ENCODE measurements around the gene AACS. TPM values are rescaled to one million over a fixed set of nuclear protein-coding genes. Genes with fewer than 3 reads are reported as not detected.

Gene AACS
- total and polyA plus RNA-seq, 9 donors = 22.3 to 36.6 (median 26.6) TPM

- DNase-seq = no peak
- no peaks in the 10 kb centered on the region for H3K9me3 ChIP-seq (replicated peaks; ENCODE audit: control insufficient read depth, low read depth, low read length)
- 96% methylated on average over 35 of the region's 40 CpGs for WGBS (ENCODE audit: insufficient coverage)
- no peaks in the 10 kb centered on the region for H3K4me1 ChIP-seq (ENCODE audit: control insufficient read depth, insufficient read depth, low read length)
- H3K4me3 ChIP-seq (ENCODE audit: low read length) = no peak overlapping the region
- H3K27ac ChIP-seq (ENCODE audit: low read length) = no peak overlapping the region
- H3K27me3 ChIP-seq (ENCODE audit: control insufficient read depth, insufficient read depth, low read length) = no peaks in the 10 kb centered on the region
- peaks cover 49% of the 10 kb centered on the region for H3K36me3 ChIP-seq (ENCODE audit: control insufficient read depth, insufficient read depth, low read length)
These were observed 49.3 kb downstream of the AACS start for GRCh38 chr12:125114365-125115141.

GRCh38 chr12:125120566-125120965 is 55.3 kb downstream of the AACS start:
- Histone ChIP-seq H3K4me1 (ENCODE audit: control insufficient read depth, insufficient read depth, low read length) (no peaks in the 10 kb centered on the region), H3K36me3 (ENCODE audit: control insufficient read depth, insufficient read depth, low read length) (peaks cover 43% of the 10 kb centered on the region), H3K9me3 (replicated peaks; ENCODE audit: control insufficient read depth, low read depth, low read length) (no peaks in the 10 kb centered on the region), H3K27ac (ENCODE audit: low read length) (no peak overlapping the region), H3K4me3 (ENCODE audit: low read length) (no peak overlapping the region), H3K27me3 (ENCODE audit: control insufficient read depth, insufficient read depth, low read length) (no peaks in the 10 kb centered on the region)
- DNase-seq = no peak
- 74% methylated on average over 12 of the region's 12 CpGs for WGBS (ENCODE audit: insufficient coverage)

- no peaks in the 10 kb centered on the region for H3K9me3 ChIP-seq (replicated peaks; ENCODE audit: control insufficient read depth, low read depth, low read length)
- 95% methylated on average over 9 of the region's 14 CpGs for WGBS (ENCODE audit: insufficient coverage)
- no peaks in the 10 kb centered on the region for H3K4me1 ChIP-seq (ENCODE audit: control insufficient read depth, insufficient read depth, low read length)
- H3K4me3 ChIP-seq (ENCODE audit: low read length) = no peak overlapping the region
- H3K27me3 ChIP-seq (ENCODE audit: control insufficient read depth, insufficient read depth, low read length) = no peaks in the 10 kb centered on the region
- H3K27ac ChIP-seq (ENCODE audit: low read length) = no peak overlapping the region
- DNase-seq = no peak
- peaks cover 39% of the 10 kb centered on the region for H3K36me3 ChIP-seq (ENCODE audit: control insufficient read depth, insufficient read depth, low read length)
These were observed 55.9 kb downstream of the AACS start for GRCh38 chr12:125121106-125121505.

- Histone ChIP-seq H3K4me1 (ENCODE audit: control insufficient read depth, insufficient read depth, low read length) (no peaks in the 10 kb centered on the region), H3K27me3 (ENCODE audit: control insufficient read depth, insufficient read depth, low read length) (no peaks in the 10 kb centered on the region), H3K4me3 (ENCODE audit: low read length) (no peak overlapping the region), H3K36me3 (ENCODE audit: control insufficient read depth, insufficient read depth, low read length) (peaks cover 37% of the 10 kb centered on the region), H3K9me3 (replicated peaks; ENCODE audit: control insufficient read depth, low read depth, low read length) (no peaks in the 10 kb centered on the region), H3K27ac (ENCODE audit: low read length) (no peak overlapping the region)
- DNase-seq = no peak
- 92% methylated on average over 12 of the region's 14 CpGs for WGBS (ENCODE audit: insufficient coverage)
These were observed 57.4 kb downstream of the AACS start for GRCh38 chr12:125122668-125123067.

GRCh38 chr12:125124320-125124966 is 59.2 kb downstream of the AACS start:
- DNase-seq = no peak
- Histone ChIP-seq H3K27me3 (ENCODE audit: control insufficient read depth, insufficient read depth, low read length) (no peaks in the 10 kb centered on the region), H3K4me3 (ENCODE audit: low read length) (no peak overlapping the region), H3K4me1 (ENCODE audit: control insufficient read depth, insufficient read depth, low read length) (peaks cover 8% of the 10 kb centered on the region), H3K36me3 (ENCODE audit: control insufficient read depth, insufficient read depth, low read length) (peaks cover 25% of the 10 kb centered on the region), H3K27ac (ENCODE audit: low read length) (no peak overlapping the region), H3K9me3 (replicated peaks; ENCODE audit: control insufficient read depth, low read depth, low read length) (no peaks in the 10 kb centered on the region)
- WGBS (ENCODE audit: insufficient coverage) = 71% methylated on average over 2 of the region's 11 CpGs

GRCh38 chr12:125125271-125125670 is 60.0 kb downstream of the AACS start:
- Histone ChIP-seq H3K27me3 (ENCODE audit: control insufficient read depth, insufficient read depth, low read length) (no peaks in the 10 kb centered on the region), H3K27ac (ENCODE audit: low read length) (no peak overlapping the region), H3K4me1 (ENCODE audit: control insufficient read depth, insufficient read depth, low read length) (peaks cover 9% of the 10 kb centered on the region), H3K36me3 (ENCODE audit: control insufficient read depth, insufficient read depth, low read length) (peaks cover 24% of the 10 kb centered on the region), H3K4me3 (ENCODE audit: low read length) (no peak overlapping the region), H3K9me3 (replicated peaks; ENCODE audit: control insufficient read depth, low read depth, low read length) (no peaks in the 10 kb centered on the region)
- 94% methylated on average over 4 of the region's 4 CpGs for WGBS (ENCODE audit: insufficient coverage)
- DNase-seq = no peak

GRCh38 chr12:125128439-125129178 is 63.4 kb downstream of the AACS start:
- Histone ChIP-seq H3K27me3 (ENCODE audit: control insufficient read depth, insufficient read depth, low read length) (no peaks in the 10 kb centered on the region), H3K4me1 (ENCODE audit: control insufficient read depth, insufficient read depth, low read length) (peaks cover 9% of the 10 kb centered on the region), H3K4me3 (ENCODE audit: low read length) (no peak overlapping the region), H3K9me3 (replicated peaks; ENCODE audit: control insufficient read depth, low read depth, low read length) (no peaks in the 10 kb centered on the region), H3K27ac (ENCODE audit: low read length) (no peak overlapping the region), H3K36me3 (ENCODE audit: control insufficient read depth, insufficient read depth, low read length) (peaks cover 28% of the 10 kb centered on the region)
- no peak for DNase-seq
- 79% methylated on average over 14 of the region's 18 CpGs for WGBS (ENCODE audit: insufficient coverage)

GRCh38 chr12:125129179-125129571 is 63.9 kb downstream of the AACS start:
- no peak overlapping the region for H3K27ac ChIP-seq (ENCODE audit: low read length)

GRCh38 chr12:125129591-125130255 is 64.5 kb downstream of the AACS start:
- Histone ChIP-seq H3K27ac (ENCODE audit: low read length) (no peak overlapping the region), H3K9me3 (replicated peaks; ENCODE audit: control insufficient read depth, low read depth, low read length) (no peaks in the 10 kb centered on the region), H3K4me3 (ENCODE audit: low read length) (no peak overlapping the region), H3K36me3 (ENCODE audit: control insufficient read depth, insufficient read depth, low read length) (peaks cover 35% of the 10 kb centered on the region), H3K27me3 (ENCODE audit: control insufficient read depth, insufficient read depth, low read length) (no peaks in the 10 kb centered on the region), H3K4me1 (ENCODE audit: control insufficient read depth, insufficient read depth, low read length) (peaks cover 9% of the 10 kb centered on the region)
- DNase-seq = no peak
- WGBS (ENCODE audit: insufficient coverage) = 83% methylated on average over 8 of the region's 18 CpGs

More at GRCh38 chr12:125129179-125129571, 63.9 kb downstream of the AACS start:
- peaks cover 9% of the 10 kb centered on the region for H3K4me1 ChIP-seq (ENCODE audit: control insufficient read depth, insufficient read depth, low read length)
- H3K36me3 ChIP-seq (ENCODE audit: control insufficient read depth, insufficient read depth, low read length) = peaks cover 33% of the 10 kb centered on the region
- peak; percentile 22 for DNase-seq
- no peak overlapping the region for H3K4me3 ChIP-seq (ENCODE audit: low read length)
- 85% methylated on average over 4 of the region's 10 CpGs for WGBS (ENCODE audit: insufficient coverage)
- H3K27me3 ChIP-seq (ENCODE audit: control insufficient read depth, insufficient read depth, low read length) = no peaks in the 10 kb centered on the region
- no peaks in the 10 kb centered on the region for H3K9me3 ChIP-seq (replicated peaks; ENCODE audit: control insufficient read depth, low read depth, low read length)

GRCh38 chr12:125131958-125132357 is 66.7 kb downstream of the AACS start:
- Histone ChIP-seq H3K4me1 (ENCODE audit: control insufficient read depth, insufficient read depth, low read length) (peaks cover 9% of the 10 kb centered on the region), H3K4me3 (ENCODE audit: low read length) (no peak overlapping the region), H3K9me3 (replicated peaks; ENCODE audit: control insufficient read depth, low read depth, low read length) (no peaks in the 10 kb centered on the region), H3K36me3 (ENCODE audit: control insufficient read depth, insufficient read depth, low read length) (peaks cover 40% of the 10 kb centered on the region), H3K27ac (ENCODE audit: low read length) (no peak overlapping the region), H3K27me3 (ENCODE audit: control insufficient read depth, insufficient read depth, low read length) (no peaks in the 10 kb centered on the region)
- 54% methylated on average over 5 of the region's 8 CpGs for WGBS (ENCODE audit: insufficient coverage)
- no peak for DNase-seq

All from muscle of leg (tissue), 11 donors.